GM19043 (cell line): ENCODE measurements around the gene EIF5.
"Not testable (repeated sequence)": the region's sequence is repeated elsewhere in the genome, so short reads cannot be mapped to it uniquely, and the experiment has no call there.

Experiments
- ATAC-seq: cut with Tn5 transposase; IDR thresholded peaks from one replicate; pipeline ENCODE4 v1.9.1; 2021; ENCODE audit warnings: low read depth; ENCODE audit not compliant: unreplicated experiment

Gene EIF5

DNA sequence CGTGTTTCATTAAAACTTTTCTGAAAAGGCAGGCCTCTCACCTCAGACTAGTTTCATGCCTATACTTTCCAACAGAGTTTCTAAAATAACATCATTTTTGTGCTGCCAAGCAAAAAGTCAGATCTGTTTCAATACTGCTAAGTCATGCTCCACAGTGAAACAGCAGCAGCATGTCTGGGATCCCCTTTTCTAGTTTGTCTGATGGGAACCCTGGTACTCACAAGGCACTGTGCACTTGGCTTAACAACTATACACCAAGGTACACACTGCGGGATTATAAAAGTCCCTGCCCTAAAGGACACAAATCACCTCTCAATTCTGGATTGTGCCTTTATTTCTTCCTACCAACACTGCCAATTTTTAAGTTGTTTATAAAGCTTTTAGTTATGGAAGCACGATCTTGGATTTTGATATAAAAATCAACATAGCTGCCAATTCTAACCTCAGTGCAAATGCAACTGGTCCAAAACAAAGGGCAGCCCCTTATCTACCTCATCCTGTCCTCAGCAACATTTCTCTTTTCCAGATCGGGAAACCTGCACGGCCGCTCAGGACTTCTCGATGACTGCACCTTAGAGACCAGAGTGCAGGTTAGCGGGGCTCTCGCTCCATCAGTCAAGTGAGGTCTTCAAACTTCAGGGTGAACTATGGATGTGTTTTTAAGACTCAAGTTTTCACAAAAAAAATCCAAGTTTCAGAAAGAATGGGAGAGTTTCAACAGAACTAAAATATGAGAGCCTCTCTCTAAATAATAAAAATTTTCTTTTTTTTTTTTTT lies 1.7 kb upstream of the EIF5 start:
- ATAC-seq = no peak

DNA sequence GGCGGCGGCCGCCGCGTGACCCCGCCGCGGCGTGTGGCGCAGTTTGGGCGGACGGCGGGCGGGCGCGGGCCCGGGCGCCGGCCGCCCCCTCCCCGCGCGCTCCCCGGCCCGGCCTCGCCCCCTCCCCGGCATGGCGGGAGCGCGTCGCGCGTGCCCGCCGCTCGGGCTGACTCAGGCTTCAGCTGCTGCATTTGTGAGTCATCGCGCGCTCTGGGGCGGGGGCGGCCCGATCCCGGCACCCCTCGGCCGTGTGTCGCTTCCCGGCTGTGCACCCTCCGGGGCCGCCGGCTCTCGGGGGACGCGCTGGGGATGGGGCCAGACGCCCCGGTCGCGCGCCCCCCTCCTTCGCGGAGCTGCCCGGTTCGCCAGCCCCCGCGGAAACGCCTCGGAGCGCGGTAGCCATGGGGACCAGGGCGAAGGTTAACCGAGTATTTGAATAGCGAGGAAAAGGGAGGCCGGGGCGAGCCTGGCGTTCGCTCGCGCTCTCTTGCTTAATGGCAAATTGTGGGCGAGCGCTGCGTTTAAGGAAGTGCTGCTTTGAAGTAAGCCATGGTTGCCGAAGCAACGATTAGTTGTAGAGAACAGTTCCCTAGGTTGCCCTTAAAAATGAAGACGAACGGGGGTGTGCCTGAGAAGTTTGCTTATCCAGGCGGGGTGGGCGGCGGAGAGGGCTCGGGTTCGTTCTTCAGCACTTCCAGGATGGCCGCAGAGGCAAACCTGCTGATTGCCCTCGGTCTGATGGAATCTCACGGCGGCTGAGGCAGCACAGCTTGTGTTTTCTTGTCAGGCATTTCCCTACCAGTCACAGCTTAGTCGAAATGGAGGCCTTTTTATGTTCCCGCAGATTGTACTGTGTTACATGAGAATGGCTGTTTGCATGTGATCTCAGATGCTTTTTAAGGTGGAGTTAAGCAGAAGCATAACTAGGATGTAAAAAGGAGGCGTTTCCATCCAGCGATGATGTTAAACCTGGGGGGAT lies 896 bp downstream of the EIF5 start:
- peak; percentile 19 for ATAC-seq

DNA sequence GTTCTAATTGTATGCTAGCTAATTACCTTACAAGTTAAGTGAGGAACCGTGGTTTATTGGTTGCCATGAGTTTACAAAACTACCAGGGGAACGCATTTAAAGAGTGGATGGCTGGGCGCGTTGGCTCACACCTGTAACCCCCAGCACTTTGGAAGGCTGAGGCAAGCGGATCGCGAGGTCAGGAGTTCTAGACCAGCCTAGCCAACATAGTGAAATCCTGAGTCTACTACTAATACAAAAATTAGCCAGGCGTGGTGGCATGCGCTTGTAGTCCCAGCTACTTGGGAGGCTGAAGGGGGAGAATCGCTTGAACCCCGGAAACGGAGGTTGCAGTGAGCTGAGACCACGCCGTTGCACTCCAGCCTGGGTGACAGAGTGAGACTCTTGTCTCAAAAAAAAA lies 2.2 kb downstream of the EIF5 start:
- no peak for ATAC-seq

DNA sequence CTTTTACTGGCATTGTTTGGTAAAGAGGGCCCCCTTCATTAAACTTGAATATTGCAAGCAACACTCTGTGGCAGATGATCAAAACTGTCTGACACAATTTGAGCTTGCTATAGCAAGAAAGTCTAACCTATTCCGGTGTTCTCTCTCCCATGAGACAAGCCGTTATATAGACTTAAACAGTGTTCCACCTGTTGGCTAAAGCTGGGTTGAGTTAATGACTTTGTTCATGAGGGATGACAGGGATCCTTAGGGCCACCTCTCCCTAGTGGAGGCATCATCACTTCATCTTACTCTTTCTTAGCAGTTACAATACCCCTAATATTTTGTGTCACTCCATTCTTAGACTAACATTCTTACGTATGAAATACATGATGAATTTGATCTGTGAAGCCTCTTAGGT lies 3.8 kb downstream of the EIF5 start:
- no peak for ATAC-seq

DNA sequence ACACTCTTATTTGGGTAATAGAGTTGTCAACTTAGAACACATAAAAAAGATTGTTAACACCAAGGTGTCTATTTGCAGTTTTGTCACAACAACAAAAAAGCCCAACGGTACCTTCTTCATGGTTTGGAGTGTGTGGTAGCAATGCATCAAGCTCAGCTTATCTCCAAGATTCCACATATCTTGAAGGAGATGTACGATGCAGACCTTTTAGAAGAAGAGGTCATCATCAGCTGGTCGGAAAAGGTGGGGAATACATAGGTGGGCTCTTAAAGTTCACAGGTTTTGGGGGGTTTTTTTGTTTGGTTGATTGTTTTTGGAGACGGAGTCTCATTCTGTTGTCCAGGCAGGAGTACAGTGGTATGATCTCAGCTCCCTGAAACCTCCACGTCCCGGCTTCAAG lies 5.5 kb downstream of the EIF5 start:
- ATAC-seq = no peak

DNA sequence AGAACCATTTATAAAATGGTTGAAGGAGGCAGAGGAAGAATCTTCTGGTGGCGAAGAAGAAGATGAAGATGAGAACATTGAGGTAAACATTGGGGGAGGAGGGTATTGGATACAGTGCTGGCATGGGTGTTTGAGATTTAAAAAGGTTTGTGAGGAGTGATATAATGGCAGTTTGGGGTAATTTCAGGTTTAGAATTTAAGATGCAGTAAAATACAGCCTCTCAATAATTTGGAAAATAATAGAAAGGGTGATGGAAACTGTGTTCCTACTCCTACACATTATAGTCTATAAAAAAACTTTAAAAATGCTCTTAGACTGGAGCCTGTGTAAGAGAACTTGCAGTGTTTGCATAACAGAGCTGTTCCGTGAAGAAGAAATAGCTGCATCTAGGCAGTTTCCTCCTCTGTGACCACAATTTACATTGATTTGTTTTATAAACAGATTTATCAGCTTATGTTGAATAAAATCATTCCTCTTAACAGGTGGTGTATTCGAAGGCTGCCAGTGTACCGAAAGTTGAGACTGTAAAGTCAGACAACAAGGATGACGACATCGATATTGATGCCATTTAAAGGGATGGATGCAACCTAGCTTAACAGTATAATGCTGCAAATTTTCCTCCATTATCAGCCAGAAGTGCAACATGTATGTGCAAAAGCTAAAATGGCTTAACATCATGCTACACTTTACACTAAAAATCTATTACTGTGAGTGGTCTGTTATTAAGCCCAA lies 6.6 kb downstream of the EIF5 start:
- ATAC-seq = no peak

DNA sequence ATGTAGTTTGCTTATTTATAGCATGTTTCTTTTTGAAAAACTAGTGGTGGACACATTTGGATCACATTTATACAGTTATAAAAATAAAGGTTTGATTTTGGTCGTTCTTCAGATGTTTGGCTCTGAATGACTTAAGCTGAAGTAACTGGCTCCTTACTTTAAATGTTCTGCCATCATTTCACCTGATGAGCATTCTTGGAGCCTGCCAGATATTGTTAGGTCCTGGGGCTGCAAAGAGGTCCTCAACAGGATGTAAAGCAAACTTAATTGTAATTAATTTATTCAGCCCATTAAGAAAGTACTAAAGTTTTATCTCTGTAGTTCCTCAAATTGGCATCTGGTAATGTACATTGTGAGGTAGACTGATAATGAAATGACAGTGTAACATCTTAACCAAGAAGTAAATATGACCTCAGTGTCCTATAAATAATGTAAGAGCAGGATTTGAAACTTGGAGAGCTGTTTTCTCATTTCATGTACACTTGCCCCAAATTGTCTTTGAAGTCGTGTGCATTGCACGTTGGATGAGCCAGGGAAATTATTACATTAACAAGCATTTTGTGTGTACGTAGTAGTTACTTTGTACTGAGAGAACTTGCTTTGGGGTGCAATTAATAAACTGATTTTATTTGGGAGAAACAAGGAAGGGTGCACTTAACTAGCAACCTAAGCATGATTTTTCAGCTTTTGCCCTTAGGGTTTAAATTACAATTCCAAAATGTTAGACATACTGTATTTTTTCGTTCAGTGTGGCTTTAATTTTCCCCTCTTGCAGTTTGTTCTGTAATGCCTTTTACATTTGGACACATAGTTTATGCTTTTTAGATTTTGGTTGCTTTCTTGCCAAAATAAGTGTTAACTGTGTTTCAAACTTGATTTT lies 7.5 kb downstream of the EIF5 start:
- no peak for ATAC-seq

DNA sequence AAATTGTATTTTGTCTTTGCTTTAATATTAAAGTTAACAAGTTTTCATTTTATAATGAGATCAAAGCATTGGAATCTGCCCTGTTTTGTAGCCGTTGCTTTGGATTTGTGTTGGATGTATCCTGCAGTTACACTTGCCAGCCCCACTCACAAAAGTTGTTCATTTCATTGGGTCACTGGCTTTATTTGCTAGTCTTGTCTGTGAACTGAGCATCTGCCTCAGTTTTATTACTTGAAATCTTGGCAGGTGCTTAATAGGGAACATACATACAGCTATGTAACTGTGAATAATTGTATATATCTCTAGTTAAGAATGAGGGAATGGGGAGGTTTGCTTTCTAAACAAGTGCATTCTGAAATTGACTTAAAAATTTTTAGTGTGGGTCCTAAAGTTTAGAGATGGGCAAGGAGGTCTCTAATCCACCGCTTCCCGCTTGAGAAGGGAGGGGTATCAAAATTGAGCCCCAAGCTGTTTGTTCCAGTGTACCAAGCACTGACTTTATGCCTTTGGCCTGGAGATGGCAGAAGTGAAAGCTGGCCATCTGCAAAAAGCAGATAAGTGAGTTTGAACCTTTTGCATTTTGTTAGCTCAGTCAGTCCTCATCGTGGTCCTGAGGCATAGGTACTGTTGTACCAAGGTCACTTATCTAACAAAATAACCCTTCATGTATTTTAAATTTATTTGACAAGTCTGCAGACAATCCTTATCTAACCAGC lies 9.3 kb downstream of the EIF5 start:
- no peak for ATAC-seq

DNA sequence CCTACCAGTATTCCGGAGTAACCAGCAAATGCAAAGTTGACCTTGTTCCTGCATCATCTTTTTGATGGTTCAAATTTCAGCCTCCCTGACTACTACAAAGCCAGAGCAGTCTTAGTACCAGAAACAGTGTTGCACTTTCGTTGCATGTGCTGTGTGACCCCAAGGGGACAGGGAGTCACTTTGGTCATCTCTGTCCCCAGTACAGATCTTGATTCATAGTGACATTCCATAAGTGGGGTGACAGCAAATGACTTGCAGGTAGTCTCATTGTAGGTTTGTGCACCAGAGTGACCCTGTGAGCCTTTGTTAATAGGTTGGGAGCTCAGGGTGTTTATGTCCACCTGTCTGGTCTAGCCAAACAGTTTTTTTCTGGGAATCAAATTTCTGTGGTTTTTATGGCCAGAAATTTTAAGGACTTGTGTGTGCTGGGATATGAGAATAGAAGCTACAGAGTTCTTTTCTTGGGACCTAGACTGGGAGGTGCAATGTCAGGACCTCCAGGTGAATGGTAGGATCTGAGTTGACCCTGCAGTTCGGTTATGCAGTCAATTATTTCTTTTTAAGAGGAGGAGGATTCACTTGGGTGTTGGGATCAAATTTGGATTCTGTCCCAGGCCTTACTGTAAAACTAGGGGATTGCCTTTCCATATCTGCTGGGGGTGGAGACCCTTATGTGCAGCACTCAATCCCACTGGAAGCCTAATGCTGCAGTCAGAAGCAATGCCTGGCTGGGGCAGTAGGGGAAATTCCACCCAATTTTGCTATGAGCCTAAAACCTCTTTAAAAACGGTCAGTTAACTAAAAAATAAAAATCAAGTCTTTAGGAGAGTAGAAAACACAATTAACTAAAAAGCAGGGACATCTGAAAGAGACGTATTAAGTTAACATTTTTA lies 10.1 kb downstream of the EIF5 start:
- no peak for ATAC-seq

DNA sequence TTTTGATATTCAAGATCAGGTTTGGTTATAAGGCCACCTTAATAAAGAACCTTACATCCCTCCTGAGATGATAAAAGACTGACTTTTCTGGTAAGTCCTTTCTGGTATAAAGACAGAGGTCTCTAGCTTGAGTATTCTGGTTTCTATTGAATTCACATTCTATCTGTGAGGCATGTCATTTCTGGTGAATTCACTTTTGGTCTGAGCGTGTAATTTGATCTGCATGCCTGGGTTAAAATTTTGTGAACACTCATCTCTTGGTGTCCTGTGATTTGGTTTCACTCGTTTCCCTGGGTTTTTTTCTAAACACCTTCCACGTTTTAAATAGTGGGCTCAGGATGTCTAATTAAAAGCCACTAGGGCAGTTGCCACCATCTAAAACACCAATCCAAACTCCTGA lies 12.2 kb downstream of the EIF5 start:
- no peak for ATAC-seq

DNA sequence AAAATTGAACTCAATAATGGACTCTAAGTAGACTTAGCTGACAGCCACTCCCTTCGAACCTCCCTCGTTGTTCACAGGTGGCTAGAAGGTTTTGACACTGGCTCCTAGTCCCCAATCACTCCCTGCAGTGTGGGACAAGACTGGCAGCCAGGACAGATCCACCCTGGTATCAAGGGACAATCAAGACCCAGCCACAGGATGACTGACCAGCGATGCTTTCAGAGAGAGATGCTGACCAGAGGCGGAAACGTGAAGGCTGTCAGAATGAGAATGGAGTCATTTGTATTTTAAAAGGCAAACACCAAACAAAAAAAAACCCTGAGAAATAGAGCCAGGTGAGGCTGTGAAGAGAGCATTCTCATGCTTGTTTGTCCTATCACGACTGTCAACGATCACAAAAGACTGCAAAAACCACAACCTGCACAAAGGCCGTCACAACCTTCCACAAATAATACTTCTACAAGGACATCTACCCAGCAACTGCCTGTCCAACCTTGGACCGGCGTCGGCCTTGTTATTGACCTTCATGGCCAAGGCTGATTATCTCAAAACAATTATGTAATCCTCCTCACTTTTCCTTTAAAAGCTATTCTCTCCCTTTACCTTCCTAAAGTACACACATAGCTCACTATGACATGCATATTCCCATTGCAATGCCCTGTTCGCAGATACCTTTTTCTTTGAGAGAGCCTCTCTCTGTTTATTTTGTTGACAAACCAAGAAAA lies 13.2 kb downstream of the EIF5 start:
- ATAC-seq = no peak

DNA sequence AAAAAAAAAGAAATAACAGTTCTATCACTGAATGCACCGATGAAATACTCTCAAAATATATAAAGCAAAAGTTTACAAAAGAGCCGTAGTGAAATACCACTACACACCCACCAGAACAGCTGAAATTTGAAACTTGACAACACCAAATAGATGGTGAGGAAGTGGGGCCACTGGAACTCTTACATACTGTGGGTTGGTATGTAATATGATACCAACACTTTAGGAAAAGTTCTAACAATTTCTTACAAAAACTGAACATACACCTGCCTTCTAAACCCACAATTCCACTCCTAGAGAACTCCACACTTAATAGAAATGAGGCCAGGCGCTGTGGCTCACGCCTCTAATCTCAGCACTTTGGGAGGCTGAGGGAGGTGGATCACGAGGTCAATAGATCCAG lies 14.1 kb downstream of the EIF5 start:
- no peak for ATAC-seq

DNA sequence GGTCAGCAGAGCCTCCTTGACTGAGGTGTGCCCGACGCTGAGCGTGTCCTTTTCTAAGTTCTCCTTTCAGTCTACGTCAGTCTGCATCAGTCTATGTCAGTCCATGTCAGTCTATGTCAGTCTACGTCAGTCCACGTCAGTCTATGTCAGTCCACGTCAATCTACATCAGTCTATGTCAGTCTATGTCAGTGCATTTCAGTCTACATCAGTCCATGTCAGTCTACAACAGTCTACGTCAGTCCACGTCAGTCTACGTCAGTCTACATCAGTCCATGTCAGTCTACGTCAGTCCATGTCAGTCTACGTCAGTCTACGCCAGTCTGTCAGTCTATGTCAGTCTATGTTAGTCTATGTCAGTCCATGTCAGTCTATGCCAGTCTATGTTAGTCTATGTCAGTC lies 15.9 kb downstream of the EIF5 start:
- ATAC-seq = no peak

DNA sequence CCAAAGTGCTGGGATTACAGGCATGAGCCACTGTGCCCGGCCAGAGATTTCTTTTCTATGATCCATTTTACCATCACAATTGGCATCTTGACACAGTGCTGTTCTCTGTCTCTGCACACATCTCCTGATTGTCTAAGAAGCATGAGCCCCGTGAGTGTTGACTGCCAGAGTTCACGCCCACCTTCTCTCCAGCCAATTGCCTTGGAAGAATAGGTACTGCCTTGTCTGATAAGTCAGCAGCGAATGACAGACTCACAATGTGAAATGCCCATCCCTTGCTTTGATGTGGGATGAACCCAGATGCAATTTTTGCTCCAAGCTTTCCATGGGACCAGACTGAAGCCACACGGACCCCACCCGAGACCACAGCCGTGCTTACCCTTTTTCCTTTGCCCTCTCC lies 19.3 kb downstream of the EIF5 start:
- no peak for ATAC-seq

DNA sequence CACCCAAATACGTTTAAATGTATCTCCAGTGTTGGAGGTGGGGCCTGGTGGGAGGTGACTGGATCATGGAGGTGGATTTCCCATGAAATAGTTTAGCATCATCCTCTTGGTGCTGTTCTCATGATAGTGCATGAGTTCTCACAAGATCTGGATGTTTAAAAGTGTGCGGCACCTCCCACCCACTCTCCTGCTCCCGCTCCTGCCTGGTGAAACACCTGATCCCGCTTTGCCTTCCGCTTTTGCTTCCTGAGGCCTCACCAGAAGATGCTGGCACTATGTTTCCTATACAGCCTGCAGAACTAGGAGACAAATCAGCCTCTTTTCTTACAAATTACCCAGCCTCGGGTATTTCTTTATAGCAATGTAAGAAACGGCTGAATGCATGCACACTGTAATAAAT lies 20.1 kb downstream of the EIF5 start:
- ATAC-seq = no peak

DNA sequence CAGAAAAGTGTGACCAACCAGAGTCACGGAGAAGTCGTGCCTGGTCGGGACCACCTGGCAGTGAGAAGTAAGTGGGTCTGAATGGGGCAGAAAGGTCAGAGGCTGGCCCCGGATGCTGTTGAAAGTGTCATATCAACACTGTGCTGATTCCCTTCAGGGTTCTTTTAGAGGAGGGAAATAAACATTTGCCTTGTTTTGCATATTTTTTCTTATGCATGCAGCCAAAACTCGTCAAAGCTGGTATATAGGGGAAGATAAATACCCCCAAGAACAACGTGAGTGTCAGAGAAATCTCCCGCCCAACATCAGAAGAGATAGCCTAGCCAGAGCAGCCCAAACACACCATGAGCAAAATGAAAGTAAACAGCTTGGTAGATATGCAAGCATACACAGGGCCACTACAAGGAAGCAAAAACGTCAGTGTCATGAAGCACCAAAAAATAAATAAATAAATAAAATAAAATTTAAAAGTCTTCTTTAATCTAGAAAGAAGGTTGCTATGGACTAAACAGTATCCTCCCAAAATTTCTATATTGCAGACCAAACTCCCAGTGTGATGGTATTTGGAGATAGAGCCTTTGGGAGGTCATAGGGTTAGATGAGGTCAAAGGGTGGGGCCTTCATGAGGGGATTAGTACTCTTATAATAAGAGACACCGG lies 22.1 kb downstream of the EIF5 start:
- ATAC-seq = no peak

DNA sequence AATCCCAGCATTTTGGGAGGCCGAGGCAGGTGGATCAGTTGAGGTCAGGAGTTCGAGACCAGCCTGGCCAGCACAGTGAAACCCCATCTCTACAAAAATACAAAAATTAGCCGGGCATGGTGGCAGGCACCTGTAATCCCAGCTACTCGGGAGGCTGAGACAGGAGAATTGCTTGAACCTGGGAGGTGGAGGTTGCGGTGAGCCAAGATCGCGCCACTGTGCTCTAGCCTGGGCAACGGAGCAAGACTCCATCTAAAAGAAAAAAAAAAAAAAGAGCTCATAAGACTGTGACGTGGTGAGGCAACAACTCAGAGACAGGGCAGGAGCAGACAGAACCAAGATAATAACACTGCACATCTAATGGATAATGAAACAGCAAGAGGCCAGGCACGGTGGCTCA lies 23.5 kb downstream of the EIF5 start:
- not testable (repeated sequence) for ATAC-seq
